Measurements from ENCODE around the gene C10orf95.
A peak's percentile ranks its signal among the peaks of the same experiment; 100 is the strongest.

The C10orf95 gene

GRCh38 chr10:102433619-102434046, 17.7 kb downstream of the C10orf95 start:
- no peak for DNase-seq

GRCh38 chr10:102432162-102432950, 19.0 kb downstream of the C10orf95 start, which contains the start of gene CUEDC2:
CUEDC2 (minus strand) TSS chr10:102432574; CDS start chr10:102425188, 7,386 bp downstream.
- peak; percentile 85 for DNase-seq

- DNase-seq = no peak
Measured at GRCh38 chr10:102431452-102432124, 19.8 kb downstream of the C10orf95 start.

GRCh38 chr10:102429468-102429867, 21.9 kb downstream of the C10orf95 start:
- DNase-seq = no peak

GRCh38 chr10:102426803-102427287, 24.5 kb downstream of the C10orf95 start:
- no peak for DNase-seq

GRCh38 chr10:102425444-102425843, 25.9 kb downstream of the C10orf95 start:
- DNase-seq = no peak

GRCh38 chr10:102424916-102425315, 26.4 kb downstream of the C10orf95 start:
- no peak for DNase-seq

GRCh38 chr10:102424145-102424544, 27.2 kb downstream of the C10orf95 start:
- no peak for DNase-seq

- no peak for DNase-seq
Measured at GRCh38 chr10:102423372-102423968, 27.9 kb downstream of the C10orf95 start.

- no peak for DNase-seq
Measured at GRCh38 chr10:102422545-102423129, 28.7 kb downstream of the C10orf95 start.

GRCh38 chr10:102421757-102422512, 29.4 kb downstream of the C10orf95 start:
- no peak for DNase-seq

GRCh38 chr10:102421507-102421756, 29.9 kb downstream of the C10orf95 start:
- DNase-seq = no peak

GRCh38 chr10:102420714-102421506, 30.4 kb downstream of the C10orf95 start, which contains the start of gene FBXL15:
FBXL15 (plus strand) TSS chr10:102420836; CDS start chr10:102421130, 294 bp downstream.
- DNase-seq = peak; percentile 84

- no peak for DNase-seq
Measured at GRCh38 chr10:102420181-102420713, 31.1 kb downstream of the C10orf95 start.

GRCh38 chr10:102419269-102420180, 31.8 kb downstream of the C10orf95 start:
- DNase-seq = peak; percentile 35

- DNase-seq = peak; percentile 61
Measured at GRCh38 chr10:102418622-102419268, 32.6 kb downstream of the C10orf95 start, which contains the start of gene PSD. PSD (minus strand) TSS chr10:102418785; CDS start chr10:102417038, 1,747 bp downstream.

GRCh38 chr10:102416695-102417094, 34.6 kb downstream of the C10orf95 start:
- no peak for DNase-seq

- no peak for DNase-seq
Measured at GRCh38 chr10:102416283-102416682, 35.1 kb downstream of the C10orf95 start.

GRCh38 chr10:102414749-102415148, 36.6 kb downstream of the C10orf95 start:
- no peak for DNase-seq
